GM23248 (cell line): ENCODE results near the gene ARF6. TPM values are rescaled to one million over a fixed set of nuclear protein-coding genes. Genes with fewer than 3 reads are reported as not detected.

Experiments used
- DNase-seq: peaks from one replicate; pipeline ENCODE4 v3.0.0-alpha.2; 2015
- H2AFZ ChIP-seq: fragments of 200-600 bp; sonication (generic); 2 replicates; pipeline ENCODE4 v1.6.1; 2016; ENCODE audit warnings: antibody characterized with exemption
- H3F3A ChIP-seq: fragments of 200-600 bp; sonication (generic); 2 replicates; pipeline ENCODE4 v1.6.1; 2016; ENCODE audit warnings: mild to moderate bottlenecking, antibody characterized with exemption, mixed run types; ENCODE audit not compliant: insufficient read depth
- H3K27ac ChIP-seq: fragments of 200-600 bp; sonication (generic); 2 replicates; pipeline ENCODE4 v1.5.1; 2016; ENCODE audit warnings: mild to moderate bottlenecking
- H3K27me3 ChIP-seq: fragments of 200-600 bp; sonication (generic); replicated peaks from 2 replicates; pipeline ENCODE4 v1.6.1; 2016; ENCODE audit warnings: mild to moderate bottlenecking; ENCODE audit not compliant: insufficient read depth
- H3K36me3 ChIP-seq: fragments of 200-600 bp; sonication (generic); 2 replicates; pipeline ENCODE4 v1.6.1; 2016; ENCODE audit warnings: low read depth, mild to moderate bottlenecking
- H3K4me1 ChIP-seq: fragments of 200-600 bp; sonication (generic); 2 replicates; pipeline ENCODE4 v1.6.1; 2016; ENCODE audit warnings: mild to moderate bottlenecking; ENCODE audit not compliant: insufficient read depth
- H3K4me2 ChIP-seq: fragments of 200-600 bp; sonication (generic); one replicate; pipeline ENCODE4 v1.6.1; 2016; ENCODE audit warnings: mild to moderate bottlenecking; ENCODE audit not compliant: unreplicated experiment
- H3K4me3 ChIP-seq: fragments of 200-600 bp; sonication (generic); 2 replicates; pipeline ENCODE4 v1.5.1; 2016; ENCODE audit warnings: mild to moderate bottlenecking
- H3K79me2 ChIP-seq: fragments of 200-600 bp; sonication (generic); 2 replicates; pipeline ENCODE4 v1.6.1; 2016; ENCODE audit warnings: mild to moderate bottlenecking; ENCODE audit not compliant: insufficient read depth
- H3K9ac ChIP-seq: fragments of 200-600 bp; sonication (generic); 2 replicates; pipeline ENCODE4 v1.6.1; 2016; ENCODE audit warnings: mild to moderate bottlenecking
- H3K9me2 ChIP-seq: fragments of 200-600 bp; sonication (generic); 2 replicates; pipeline ENCODE4 v1.6.1; 2016; ENCODE audit warnings: mixed run types, mild to moderate bottlenecking, moderate library complexity; ENCODE audit not compliant: insufficient read depth
- H3K9me3 ChIP-seq: fragments of 200-600 bp; sonication (generic); one replicate; pipeline ENCODE4 v1.6.1; 2017; ENCODE audit warnings: low read depth
- H4K20me1 ChIP-seq: fragments of 200-600 bp; sonication (generic); 2 replicates; pipeline ENCODE4 v1.6.0; 2016; ENCODE audit not compliant: insufficient read depth
- EZH2 ChIP-seq: fragments of 200-600 bp; sonication (generic); IDR thresholded peaks from 2 replicates; pipeline ENCODE4 v1.6.1; 2018; ENCODE audit warnings: antibody characterized with exemption, mild to moderate bottlenecking; ENCODE audit not compliant: insufficient read depth, poor library complexity, severe bottlenecking
- EZH2phosphoT487 ChIP-seq: fragments of 200-600 bp; sonication (generic); IDR thresholded peaks from 2 replicates; pipeline ENCODE4 v1.6.1; 2018; ENCODE audit warnings: antibody characterized with exemption, moderate library complexity, mild to moderate bottlenecking, low read depth; ENCODE audit not compliant: insufficient read depth
- WGBS, 2 experiments: methylation state at CpG; one replicate each; pipeline ENCODE4 v1.1.6; 2015 to 2017; ENCODE audit warnings: low lambda C conversion rate in 2 of 2, low coverage in 1 of 2; ENCODE audit errors: missing lambda C conversion rate in 2 of 2; 5-methylcytosine and 5-hydroxymethylcytosine counted together
- in situ Hi-C: fragments of 300-500 bp; cut with MboI; formaldehyde crosslinking; loops from 2 replicates; pipeline ENCODE4 v1.15.0; 2020
- polyA plus RNA-seq: library from polyadenylated mRNA; unstranded; fragments of >200 nt; fragmentation: Nextera tagmentation; extraction: Ambion mirVana; gene quantifications from 2 replicates; pipeline ENCODE4 v1.2.1, GENCODE V29; 2016
- total RNA-seq: library from RNA; depleted of rRNA; stranded (reverse); fragments of >200 nt; shearing (Covaris generic); gene quantifications from 2 replicates; pipeline ENCODE4 v1.2.3, GENCODE V29; 2014

ARF6 gene
- total and polyA plus RNA-seq, 2 experiments from 2014 or later, result 92.5 to 120 TPM

DNA sequence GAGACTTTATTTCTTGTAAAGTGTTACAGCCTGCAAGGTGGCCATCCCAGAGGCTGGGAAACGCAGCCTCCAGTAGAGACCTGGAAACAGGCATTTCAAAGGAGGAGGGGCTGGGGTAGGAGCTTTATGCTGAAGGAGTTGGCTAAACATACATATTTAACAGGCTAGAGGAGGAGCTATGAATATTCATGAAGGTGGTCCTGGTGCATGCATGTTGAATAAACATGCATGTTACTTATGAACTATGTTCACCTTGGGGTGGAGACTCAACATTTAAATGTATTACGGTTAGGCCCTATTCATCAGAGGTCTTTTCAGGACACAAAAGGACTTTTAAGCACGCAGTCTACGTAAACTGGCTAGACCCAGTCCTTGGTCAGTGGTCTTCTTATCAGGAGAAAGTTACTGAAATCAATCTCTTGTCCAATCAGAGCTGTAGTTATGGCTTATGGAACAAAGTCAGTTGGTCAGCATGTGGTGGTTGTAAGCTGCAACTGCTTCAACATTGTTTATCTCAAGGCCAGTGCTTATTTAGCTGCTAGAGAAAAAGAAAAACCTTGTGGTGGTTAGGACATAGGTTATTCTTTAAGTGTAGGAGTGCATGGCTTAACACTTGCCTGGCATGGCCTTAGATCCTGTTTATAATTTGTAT lies 11.4 kb upstream of the ARF6 start:
- no peaks in the 10 kb centered on the region for H3F3A ChIP-seq
- no peak overlapping the region for H3K27ac ChIP-seq
- no peaks in the 10 kb centered on the region for H3K79me2 ChIP-seq
- no peaks in the 10 kb centered on the region for H3K9me3 ChIP-seq
- in situ Hi-C loops, result no loop called here
- no peak overlapping the region for H3K4me2 ChIP-seq
- no peak overlapping the region for H3K4me3 ChIP-seq
- no peak overlapping the region for H3K9ac ChIP-seq
- no peak for TF ChIP-seq EZH2
- no peak for TF ChIP-seq EZH2phosphoT487
- H2AFZ ChIP-seq, result no peak overlapping the region
- peaks cover 6% of the 10 kb centered on the region; the same call in 1 of the 2 replicates for H3K4me1 ChIP-seq
- no peak for DNase-seq
- H4K20me1 ChIP-seq, result no peaks in the 10 kb centered on the region
- H3K9me2 ChIP-seq, result no peaks in the 10 kb centered on the region
- H3K36me3 ChIP-seq, result no peaks in the 10 kb centered on the region
- 98 to 99% methylated on average over 4 of the region's 4 CpGs for WGBS, 2 experiments
- H3K27me3 ChIP-seq, result no peaks in the 10 kb centered on the region

DNA sequence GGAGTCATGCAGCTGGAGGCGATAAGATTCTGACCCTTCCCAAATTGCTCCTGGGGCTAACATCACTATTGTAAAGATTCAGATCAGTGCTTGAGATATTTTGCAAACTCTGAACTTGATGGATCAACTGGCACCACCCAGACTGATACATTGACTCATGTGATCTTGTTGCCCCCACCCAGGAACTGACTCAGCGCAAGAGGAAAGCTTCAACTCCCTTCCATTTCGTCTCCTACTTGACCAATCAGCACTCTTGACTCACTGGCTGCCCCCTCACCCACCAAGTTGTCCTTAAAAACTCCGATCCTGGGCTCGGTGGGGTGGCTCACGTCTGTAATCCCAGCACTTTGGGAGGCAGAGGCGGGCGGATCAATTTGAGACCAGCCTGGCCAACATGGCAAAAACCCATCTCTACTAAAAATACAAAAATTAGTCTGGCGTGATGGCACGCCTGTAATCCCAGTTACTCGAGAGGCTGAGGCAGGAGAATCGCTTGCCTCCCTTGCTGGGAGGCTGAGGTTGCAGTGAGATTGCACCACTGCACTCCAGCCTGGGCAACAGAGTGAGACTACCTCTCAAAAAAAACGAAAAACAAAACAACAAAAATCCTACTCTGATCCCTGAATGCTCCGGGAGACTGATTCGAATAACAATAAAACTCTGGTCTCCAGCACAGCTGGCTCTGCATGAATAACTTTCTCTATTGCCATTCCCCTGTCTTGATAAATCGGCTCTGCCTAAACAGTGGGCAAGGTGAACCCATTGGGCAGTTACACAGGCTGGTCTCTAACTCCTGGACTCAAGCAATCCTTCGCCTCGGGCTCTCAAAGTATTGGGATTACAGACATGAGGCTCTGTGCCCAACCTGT lies 9.8 kb upstream of the ARF6 start:
- Histone ChIP-seq H3K4me3 (no peak overlapping the region), H3K27ac (no peak overlapping the region), H3K9me3 (no peaks in the 10 kb centered on the region), H3K9me2 (no peaks in the 10 kb centered on the region), H2AFZ (no peak overlapping the region), H3K4me1 (peaks cover 6% of the 10 kb centered on the region; the same call in 1 of the 2 replicates), H3K9ac (no peak overlapping the region), H4K20me1 (no peaks in the 10 kb centered on the region), H3K79me2 (no peaks in the 10 kb centered on the region), H3F3A (no peaks in the 10 kb centered on the region), H3K36me3 (no peaks in the 10 kb centered on the region), H3K27me3 (no peaks in the 10 kb centered on the region), H3K4me2 (no peak overlapping the region)
- no peak for DNase-seq
- in situ Hi-C loops, result no loop called here
- TF ChIP-seq EZH2phosphoT487, result no peak
- no peak for TF ChIP-seq EZH2
- WGBS, 2 experiments, result 88 to 89% methylated on average over 18 of the region's 18 CpGs

DNA sequence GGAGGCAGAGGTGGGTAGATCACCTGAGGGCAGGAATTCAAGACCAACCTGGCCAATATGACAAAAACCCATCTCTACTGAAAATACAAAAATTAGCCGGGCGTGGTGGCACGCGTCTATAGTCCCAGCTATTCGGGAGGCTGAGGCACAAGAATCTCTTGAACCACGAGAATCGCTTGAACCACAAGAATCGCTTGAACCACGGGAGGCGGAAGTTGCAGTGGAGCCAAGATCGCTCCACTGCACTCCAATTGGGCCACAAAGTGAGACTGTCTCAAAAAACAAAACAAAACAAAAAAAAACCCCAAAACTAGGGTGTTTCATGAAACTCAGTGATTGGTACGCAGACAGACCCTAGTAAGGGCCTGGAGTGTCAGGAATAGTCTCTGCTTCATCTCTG lies 6.4 kb upstream of the ARF6 start:
- H3K9me2 ChIP-seq, result no peaks in the 10 kb centered on the region
- in situ Hi-C loops, result no loop called here
- DNase-seq, result no peak
- H3K9ac ChIP-seq, result no peak overlapping the region
- no peaks in the 10 kb centered on the region for H4K20me1 ChIP-seq
- H3K27ac ChIP-seq, result no peak overlapping the region
- H3K79me2 ChIP-seq, result peaks cover 9% of the 10 kb centered on the region; the same call in 1 of the 2 replicates
- H3K27me3 ChIP-seq, result no peaks in the 10 kb centered on the region
- H3F3A ChIP-seq, result peaks cover 1% of the 10 kb centered on the region
- TF ChIP-seq EZH2 (no peak), EZH2phosphoT487 (no peak)
- H3K9me3 ChIP-seq, result no peaks in the 10 kb centered on the region
- 93% methylated on average over 12 of the region's 12 CpGs for WGBS, 2 experiments
- no peak overlapping the region for H3K4me3 ChIP-seq
- no peak overlapping the region for H2AFZ ChIP-seq
- no peak overlapping the region for H3K4me2 ChIP-seq
- no peaks in the 10 kb centered on the region for H3K36me3 ChIP-seq
- peaks cover 7% of the 10 kb centered on the region for H3K4me1 ChIP-seq

DNA sequence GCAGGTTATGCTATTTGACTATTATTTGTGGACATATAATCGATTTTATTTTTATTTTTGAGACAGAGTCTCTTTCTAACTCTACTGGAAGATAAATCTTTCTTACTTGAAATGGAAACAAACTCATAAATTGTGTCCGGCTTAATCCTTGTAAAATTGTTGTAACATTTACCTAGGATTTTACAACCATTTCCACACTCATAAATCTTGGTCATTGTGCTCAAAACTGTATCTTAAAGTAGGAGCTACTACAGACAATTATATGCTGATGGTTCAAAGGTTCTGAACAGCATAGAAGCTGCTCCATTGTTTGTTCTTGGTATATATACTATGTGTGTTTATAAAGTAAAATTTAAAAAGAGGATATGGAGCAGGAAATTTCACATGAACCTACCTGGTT lies 4.6 kb upstream of the ARF6 start:
- Histone ChIP-seq H3K9me2 (no peaks in the 10 kb centered on the region), H3K4me1 (peaks cover 8% of the 10 kb centered on the region), H3K27me3 (no peaks in the 10 kb centered on the region), H3K36me3 (no peaks in the 10 kb centered on the region), H4K20me1 (no peaks in the 10 kb centered on the region), H3F3A (peaks cover 10% of the 10 kb centered on the region), H3K9me3 (no peaks in the 10 kb centered on the region), H3K9ac (no peak overlapping the region), H3K4me3 (no peak overlapping the region), H3K4me2 (no peak overlapping the region), H3K27ac (no peak overlapping the region), H3K79me2 (peaks cover 19% of the 10 kb centered on the region), H2AFZ (no peak overlapping the region)
- in situ Hi-C loops, result no loop called here
- no peak for TF ChIP-seq EZH2phosphoT487
- no peak for TF ChIP-seq EZH2
- WGBS, 2 experiments, result 65 to 69% methylated on average over 2 of the region's 2 CpGs
- no peak for DNase-seq
